ENCODE results near the gene NXPH1.

- no peak for TF ChIP-seq EZH2phosphoT487 (IDR thresholded peaks at IDR 0.05; ENCODE audit: borderline replicate concordance, low read length)
- TF ChIP-seq CTCF (IDR thresholded peaks at IDR 0.05; ENCODE audit: low read depth, low read length, poor library complexity, severe bottlenecking): no peak
Measured at GRCh38 chr7:8509621-8510020, 76.2 kb downstream of the NXPH1 start.
